Keratinocyte (primary cell): ENCODE measurements around the gene TMEM200C. TPM values are rescaled to one million over a fixed set of nuclear protein-coding genes. Genes with fewer than 3 reads are reported as not detected.

ENCODE experiments used
- DNase-seq: peaks from one replicate; pipeline ENCODE4 v3.0.0-alpha.2; 2011; ENCODE audit warnings: low read depth, missing footprints, low spot score
- FAIRE-seq: peaks from 2 replicates; lab custom pipeline; 2011; peaks lifted over from hg19 to GRCh38; lab: Jason Lieb, UNC
- H2AFZ ChIP-seq: 2 replicates; pipeline ENCODE4 v1.6.0; 2012; ENCODE audit warnings: low read length, control low read depth, inconsistent platforms; ENCODE audit not compliant: control insufficient read depth
- H3K27ac ChIP-seq: 2 replicates; pipeline ENCODE4 v1.5.1; 2011; ENCODE audit warnings: low read length; ENCODE audit not compliant: control insufficient read depth, insufficient read depth
- H3K27me3 ChIP-seq: 3 replicates; pipeline ENCODE4 v1.6.0; 2011; ENCODE audit warnings: low read length; ENCODE audit not compliant: control insufficient read depth, insufficient read depth; ENCODE audit errors: extremely low read depth
- H3K36me3 ChIP-seq, 2 experiments: 2 replicates in 1 of 2; 3 replicates in 1 of 2; pipeline ENCODE4 v1.5.1; 2011; ENCODE audit warnings: low read length in 2 of 2, mild to moderate bottlenecking in 1 of 2; ENCODE audit not compliant: control insufficient read depth in 2 of 2, insufficient read depth in 2 of 2; ENCODE audit errors: extremely low read depth in 1 of 2
- H3K4me1 ChIP-seq: 3 replicates; pipeline ENCODE4 v1.5.1; 2011; ENCODE audit warnings: low read length; ENCODE audit not compliant: control insufficient read depth, insufficient read depth; ENCODE audit errors: extremely low read depth
- H3K4me2 ChIP-seq: 3 replicates; pipeline ENCODE4 v1.6.0; 2011; ENCODE audit warnings: low read depth, low read length; ENCODE audit not compliant: control insufficient read depth, insufficient read depth; ENCODE audit errors: extremely low read depth
- H3K4me3 ChIP-seq, 3 experiments: fragments of 200-600 bp in 1 of 3; sonication (generic) in 1 of 3; 2 replicates in 2 of 3; 3 replicates in 1 of 3; pipeline ENCODE4 v1.5.1; 2011 to 2016; ENCODE audit warnings: low read length in 3 of 3, mild to moderate bottlenecking in 3 of 3, control low read depth in 2 of 3, inconsistent platforms in 1 of 3, low read depth in 1 of 3, mixed read lengths in 1 of 3, mixed run types in 1 of 3, moderate library complexity in 1 of 3; ENCODE audit not compliant: control insufficient read depth in 2 of 3, insufficient read depth in 2 of 3; ENCODE audit errors: extremely low read depth in 1 of 3
- H3K79me2 ChIP-seq: 2 replicates; pipeline ENCODE4 v1.6.0; 2012; ENCODE audit warnings: low read length; ENCODE audit not compliant: control insufficient read depth, insufficient read depth
- H3K9ac ChIP-seq: 3 replicates; pipeline ENCODE4 v1.6.0; 2011; ENCODE audit warnings: low read length; ENCODE audit not compliant: control insufficient read depth, insufficient read depth; ENCODE audit errors: extremely low read depth
- H3K9me1 ChIP-seq: 3 replicates; pipeline ENCODE4 v1.6.0; 2011; ENCODE audit warnings: low read length; ENCODE audit not compliant: control insufficient read depth, insufficient read depth; ENCODE audit errors: extremely low read depth
- H3K9me3 ChIP-seq: 2 replicates; pipeline ENCODE4 v1.5.1; 2012; ENCODE audit warnings: low read depth, low read length; ENCODE audit not compliant: control insufficient read depth
- H4K20me1 ChIP-seq: 3 replicates; pipeline ENCODE4 v1.6.0; 2011; ENCODE audit warnings: low read length; ENCODE audit not compliant: control insufficient read depth, insufficient read depth; ENCODE audit errors: extremely low read depth
- CTCF ChIP-seq, 3 experiments: IDR thresholded peaks in 1 of 3; conservative IDR thresholded peaks in 1 of 3; optimal IDR thresholded peaks in 1 of 3; 2 replicates in 2 of 3; 3 replicates in 1 of 3; pipeline versions ENCODE3 to v1.5.1; 2011; ENCODE audit warnings: low read length in 3 of 3, mild to moderate bottlenecking in 3 of 3, moderate library complexity in 2 of 3, control low read depth in 1 of 3, inconsistent platforms in 1 of 3; ENCODE audit not compliant: insufficient read depth in 2 of 3; ENCODE audit errors: extremely low read depth in 1 of 3
- EZH2 ChIP-seq: IDR thresholded peaks from one replicate; pipeline ENCODE4 v1.6.1; 2012; ENCODE audit warnings: inconsistent platforms, mild to moderate bottlenecking, low read length, moderate library complexity
- dilution Hi-C: fragments of 300-500 bp; cut with MboI; formaldehyde crosslinking; loops from one replicate; pipeline ENCODE4 v1.7.0; 2020; ENCODE audit warnings: low sequenced_read_pairs; ENCODE audit not compliant: extremely low pct_ligation_motif_present
- polyA plus RNA-seq, 5 experiments: library from polyadenylated mRNA; depleted of rRNA in 3 of 5; stranded (reverse) in 3 of 5; stranded (forward) in 1 of 5; unstranded in 1 of 5; fragments of >200 nt; gene quantifications; 1 replicate in 1 of 5; 2 replicates in 3 of 5; 3 replicates in 1 of 5; pipeline versions ENCODE4 v1.2.1 to v1.2.3, GENCODE V29; 2011 to 2012; ENCODE audit warnings: missing spikeins in 2 of 5, low read depth in 1 of 5, low replicate concordance in 1 of 5

Gene TMEM200C
- polyA plus RNA-seq, 1 donor (not counting 4 experiments of a cell fraction or from before 2014, with no cell fraction given): not detected

- DNase-seq (no peak), FAIRE-seq (no peak)
- Histone ChIP-seq H3K9ac (no peak overlapping the region), H3K9me3 (no peaks in the 10 kb centered on the region), H3K4me3 (no peak overlapping the region), H3K9me1 (no peaks in the 10 kb centered on the region), H3K36me3 (no peaks in the 10 kb centered on the region), H2AFZ (no peak overlapping the region), H3K79me2 (no peaks in the 10 kb centered on the region), H3K27me3 (no peaks in the 10 kb centered on the region), H4K20me1 (no peaks in the 10 kb centered on the region), H3K4me1 (no peaks in the 10 kb centered on the region), H3K4me2 (no peak overlapping the region), H3K27ac (no peak overlapping the region)
- TF ChIP-seq EZH2 (no peak), CTCF (optimal IDR thresholded peaks at IDR 0.05 in 1 of 3, IDR thresholded peaks at IDR 0.05 in 1 of 3, conservative IDR thresholded peaks at IDR 0.05 in 1 of 3; ENCODE audit: extremely low read depth in 1 of 3, insufficient read depth in 2 of 3, low read length in 3 of 3) (no peak)
- dilution Hi-C loops: no loop called here
These were observed 46.6 kb upstream of the TMEM200C start for GRCh38 chr18:5941890-5942289.

- no peak for FAIRE-seq
- Histone ChIP-seq H3K27me3 (no peaks in the 10 kb centered on the region), H3K4me2 (no peak overlapping the region), H3K4me3 (no peak overlapping the region), H3K79me2 (no peaks in the 10 kb centered on the region), H3K9me1 (no peaks in the 10 kb centered on the region), H2AFZ (no peak overlapping the region), H3K9me3 (no peaks in the 10 kb centered on the region), H3K27ac (no peak overlapping the region), H3K9ac (no peak overlapping the region), H3K4me1 (no peaks in the 10 kb centered on the region), H4K20me1 (no peaks in the 10 kb centered on the region), H3K36me3 (no peaks in the 10 kb centered on the region)
- dilution Hi-C loops: no loop called here
- TF ChIP-seq CTCF (optimal IDR thresholded peaks at IDR 0.05 in 1 of 3, IDR thresholded peaks at IDR 0.05 in 1 of 3, conservative IDR thresholded peaks at IDR 0.05 in 1 of 3; ENCODE audit: extremely low read depth in 1 of 3, insufficient read depth in 2 of 3, low read length in 3 of 3) (no peak), EZH2 (no peak)
- DNase-seq: no peak
These were observed 44.7 kb upstream of the TMEM200C start for GRCh38 chr18:5939801-5940667.
